GM19025 (cell line): ENCODE data around the gene SBDS.
A peak's percentile ranks its signal among the peaks of the same experiment; 100 is the strongest.
"Not testable (repeated sequence)": the region's sequence is repeated elsewhere in the genome, so short reads cannot be mapped to it uniquely, and the experiment has no call there.

Source experiments
- ATAC-seq: cut with Tn5 transposase; IDR thresholded peaks from one replicate; pipeline ENCODE4 v1.9.1; 2021; ENCODE audit warnings: mild to moderate bottlenecking, low read depth, moderate library complexity; ENCODE audit not compliant: unreplicated experiment

Gene SBDS

DNA sequence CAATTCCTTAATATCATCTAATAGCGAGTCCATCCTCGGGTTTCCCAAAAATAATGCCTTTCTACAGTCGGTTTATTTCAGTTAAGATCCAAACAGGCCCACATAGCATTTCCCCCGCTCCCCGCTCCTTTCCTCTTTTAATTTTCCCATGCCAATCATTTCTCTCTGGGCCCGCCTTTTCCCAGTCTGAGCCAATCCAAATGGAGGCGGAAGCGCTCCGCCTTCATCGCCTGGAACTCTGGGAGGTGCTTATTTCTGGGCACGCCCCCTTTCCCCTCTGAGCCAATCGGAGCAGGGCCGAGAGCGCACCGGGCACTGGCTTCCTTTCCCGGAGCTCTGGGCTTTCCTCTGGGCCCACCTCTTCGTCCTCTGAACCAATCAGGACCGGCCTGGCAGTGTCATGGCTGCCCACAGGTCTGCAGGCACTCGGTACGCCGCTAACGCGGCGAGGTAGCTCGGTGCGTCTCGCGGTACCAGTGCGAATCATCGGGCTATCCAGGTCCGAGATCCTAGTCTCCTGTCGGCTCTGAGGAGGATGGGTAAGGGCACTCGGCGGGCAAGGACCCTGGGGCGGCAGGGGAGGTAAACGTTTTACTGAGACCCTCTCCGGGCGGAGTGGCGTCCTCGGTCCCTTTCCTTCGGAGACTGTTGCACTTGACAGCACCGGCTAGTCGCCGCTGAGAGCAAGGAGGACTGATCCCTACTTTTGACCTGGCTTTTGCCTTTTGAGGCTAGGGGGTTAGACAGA is 1.2 kb upstream of the SBDS start, which contains the start of gene TYW1:
Gene TYW1 (plus strand): TSS at position 390 of the 748 bp plus-strand sequence. CDS start 146 bp downstream, at position 536.
- ATAC-seq = peak; percentile 89

DNA sequence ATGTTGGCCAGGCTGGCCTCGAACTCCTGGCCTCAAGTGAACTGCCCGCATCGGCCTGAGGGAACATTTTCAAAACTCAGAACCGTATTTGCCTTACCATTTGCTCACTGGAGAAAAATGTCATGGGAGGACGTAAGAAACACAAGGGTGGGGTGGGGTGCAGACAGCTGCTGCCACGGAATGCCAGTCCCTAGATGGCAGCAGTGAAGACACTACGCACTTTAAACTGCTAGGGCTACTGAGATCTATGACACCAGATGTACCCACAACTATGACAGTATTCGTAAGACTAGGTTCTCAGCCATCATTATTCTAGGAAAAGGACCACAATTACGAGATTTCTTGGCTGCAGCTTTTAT is 716 bp downstream of the SBDS start:
- ATAC-seq = peak; percentile 23

- ATAC-seq = not testable (repeated sequence)
These were observed 1.3 kb downstream of the SBDS start for GRCh38 chr7:66994051-66994450.

- not testable (repeated sequence) for ATAC-seq
These were observed 5.8 kb downstream of the SBDS start for GRCh38 chr7:66989552-66989951.

DNA sequence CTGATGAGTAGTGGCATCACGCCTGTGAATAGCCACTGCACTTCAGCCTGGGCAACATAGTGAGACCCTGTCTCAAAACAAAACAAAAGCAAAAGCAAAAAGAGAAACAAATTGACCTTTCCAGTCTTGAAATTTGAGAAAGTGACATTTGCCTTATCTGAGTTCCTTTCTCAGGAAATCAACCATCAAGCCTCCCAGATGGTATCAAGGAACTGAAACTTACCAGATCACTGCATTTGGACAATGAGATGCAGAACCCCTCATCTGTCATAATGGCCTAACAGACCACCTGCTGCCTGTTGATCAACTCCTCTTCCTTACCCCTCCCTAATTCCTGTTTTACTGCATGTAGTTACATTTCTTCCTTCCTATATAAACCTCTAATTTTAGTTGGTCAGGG is 15.1 kb downstream of the SBDS start:
- ATAC-seq = not testable (repeated sequence)

GRCh38 chr7:66979013-66979412 is 16.4 kb downstream of the SBDS start:
- ATAC-seq = not testable (repeated sequence)

DNA sequence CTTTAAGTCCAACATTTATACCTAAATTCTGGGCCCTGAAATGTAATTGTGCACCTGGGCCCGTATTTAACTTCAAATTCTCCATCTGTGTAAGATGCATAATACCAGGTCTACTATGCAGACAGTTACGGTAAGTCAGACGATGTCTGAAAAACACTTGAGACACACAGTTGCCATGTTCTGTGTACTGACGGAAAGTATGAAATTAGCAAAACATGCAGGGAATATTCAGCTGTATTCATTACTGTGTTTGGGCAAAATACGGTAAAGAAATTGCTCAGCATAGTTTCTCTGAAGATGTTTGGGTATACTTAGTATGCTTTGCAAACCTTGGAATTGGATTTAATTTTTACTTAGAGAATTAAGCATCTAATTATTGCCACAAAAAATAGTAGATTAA is 17.1 kb downstream of the SBDS start:
- ATAC-seq = not testable (repeated sequence)

DNA sequence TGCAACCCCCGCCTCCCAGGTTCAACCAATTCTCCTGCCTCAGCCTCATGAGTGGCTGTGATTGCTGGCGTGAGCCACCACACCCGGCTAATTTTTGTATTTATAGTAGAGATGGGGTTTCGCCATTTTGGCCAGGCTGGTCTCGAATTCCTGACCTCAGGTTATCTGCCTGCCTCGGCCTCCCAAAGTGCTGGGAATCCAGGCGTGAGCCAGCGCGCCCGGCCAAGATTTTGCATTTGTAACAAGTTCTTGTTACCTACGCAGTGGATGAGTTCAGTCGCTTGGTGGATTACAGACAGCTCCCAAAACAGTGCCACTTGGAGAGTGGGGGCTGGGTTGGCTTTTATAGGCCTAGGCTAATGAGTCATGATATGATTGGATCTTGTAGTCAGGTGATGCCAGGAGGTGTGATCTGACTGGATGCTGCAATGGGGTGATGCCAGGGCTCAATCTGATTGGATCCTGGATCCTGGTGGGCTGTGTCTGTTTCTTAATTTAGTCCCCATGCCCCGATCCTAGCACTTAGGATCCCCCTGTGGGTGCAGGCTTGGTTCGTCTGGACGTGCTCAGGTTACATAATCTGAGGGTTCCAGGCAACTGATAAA is 20.3 kb downstream of the SBDS start:
- no peak for ATAC-seq

GRCh38 chr7:66970310-66970709 is 25.1 kb downstream of the SBDS start:
- ATAC-seq = no peak

- not testable (repeated sequence) for ATAC-seq
These were observed 26.4 kb downstream of the SBDS start for GRCh38 chr7:66969001-66969400.

- ATAC-seq = no peak
These were observed 28.4 kb downstream of the SBDS start for GRCh38 chr7:66967029-66967428.

DNA sequence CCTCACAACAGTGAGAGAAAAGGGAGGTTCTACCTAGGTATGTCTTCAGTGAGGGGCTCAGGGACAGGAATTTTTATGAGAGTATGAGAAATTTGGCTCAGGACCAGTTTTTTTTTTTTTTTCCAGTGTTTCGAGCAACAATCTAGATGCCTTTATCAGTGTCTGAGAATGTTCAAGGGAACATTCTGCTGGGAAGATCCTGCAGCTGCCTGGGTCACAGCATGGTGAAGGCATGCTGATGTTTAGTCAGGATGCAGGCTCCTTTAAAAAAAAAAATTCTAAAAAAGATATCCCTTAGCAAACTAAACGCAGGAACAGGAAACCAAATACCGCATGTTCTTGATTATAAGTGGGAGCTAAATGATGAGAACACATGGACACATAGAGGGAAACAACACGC is 31.0 kb downstream of the SBDS start:
- no peak for ATAC-seq

DNA sequence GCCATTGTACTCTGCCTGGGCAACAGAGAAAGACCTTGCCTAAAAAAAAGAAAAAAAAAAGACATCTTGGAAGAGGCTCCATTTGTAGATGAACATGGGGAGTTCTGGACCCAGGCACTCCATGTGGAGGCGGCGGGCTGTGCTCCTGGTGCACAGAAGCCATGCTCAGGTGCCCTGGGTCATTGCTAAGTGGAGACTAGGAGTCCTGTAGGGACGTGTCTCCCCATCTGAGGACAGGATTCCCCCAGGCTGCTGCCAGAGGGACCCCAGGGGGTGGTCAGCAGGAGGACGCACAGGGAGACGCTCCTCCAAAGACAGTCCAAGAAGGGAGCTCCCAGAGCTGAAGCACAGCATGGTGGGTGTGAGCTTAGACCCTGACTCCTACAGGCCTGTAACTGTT is 34.3 kb downstream of the SBDS start:
- no peak for ATAC-seq

- no peak for ATAC-seq
These were observed 35.2 kb downstream of the SBDS start for GRCh38 chr7:66960192-66960591.

- ATAC-seq = no peak
These were observed 36.6 kb downstream of the SBDS start for GRCh38 chr7:66958538-66959350.

DNA sequence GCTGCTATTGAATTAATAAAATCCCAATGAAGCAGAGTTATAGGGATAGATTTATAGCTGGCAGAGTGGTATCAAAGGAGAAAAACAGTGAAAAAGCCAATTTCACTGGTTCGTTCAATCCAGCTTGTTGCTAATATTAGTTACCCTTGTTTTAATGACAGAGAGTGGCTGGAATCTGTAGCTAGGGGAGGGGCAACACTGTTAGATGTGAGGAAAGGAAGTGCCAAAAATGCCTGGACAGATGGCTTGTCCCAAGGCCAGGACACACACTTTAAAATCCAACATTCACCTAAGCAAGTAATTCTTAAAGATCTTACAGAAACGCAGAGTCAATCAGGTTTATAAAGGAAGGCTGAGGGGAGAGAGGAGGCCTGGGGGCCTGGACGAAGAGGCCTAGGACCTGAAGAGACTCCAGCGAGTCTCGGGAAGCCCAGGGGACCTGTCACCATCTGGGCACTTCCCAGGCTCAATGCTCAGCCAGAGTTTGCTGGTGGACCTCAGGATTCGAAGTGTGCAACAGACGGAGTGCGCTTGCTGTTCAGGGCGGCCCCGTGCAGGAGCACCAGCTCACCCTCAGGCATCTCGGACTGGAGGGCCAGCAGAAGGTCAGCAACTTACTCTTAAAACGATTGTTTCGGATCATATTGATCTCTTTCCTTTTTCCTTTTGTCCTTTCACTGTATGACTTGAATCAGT is 37.6 kb downstream of the SBDS start:
- ATAC-seq = no peak

GRCh38 chr7:66953044-66953427 is 42.4 kb downstream of the SBDS start:
- ATAC-seq = no peak

DNA sequence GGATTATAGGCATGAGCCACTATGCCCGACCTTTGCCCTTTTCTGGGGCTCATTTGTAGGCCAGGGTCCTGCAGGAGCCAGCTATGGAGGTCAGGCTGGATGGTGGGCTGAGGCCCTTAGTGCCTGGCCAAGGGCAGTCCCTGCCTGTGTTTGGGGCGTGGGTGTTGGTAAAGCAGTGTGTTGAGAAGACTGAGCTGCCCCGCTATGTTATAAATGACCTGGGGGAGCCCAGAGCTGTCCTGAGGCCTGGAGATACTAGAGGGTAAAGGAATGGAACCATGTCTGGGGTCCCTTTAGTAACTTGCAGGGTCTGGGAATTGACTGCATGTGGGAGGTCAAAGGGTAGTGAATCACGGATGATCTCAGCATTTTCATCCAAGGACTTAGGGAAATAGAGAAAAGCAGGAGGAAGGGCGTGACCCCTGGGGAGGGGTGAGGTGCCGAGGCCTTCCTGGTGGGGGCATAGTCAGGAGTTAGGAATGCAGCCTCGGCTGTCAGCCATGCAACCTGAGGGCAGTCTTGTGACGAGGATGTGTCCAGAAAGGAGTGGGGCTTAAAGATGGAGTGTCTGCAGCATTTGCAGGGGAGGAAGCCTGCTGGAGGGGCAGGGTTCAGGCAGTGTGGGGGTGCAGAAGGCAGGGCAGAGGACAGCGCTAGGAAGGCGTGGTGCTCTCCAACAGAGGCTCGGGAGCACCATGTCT is 42.9 kb downstream of the SBDS start:
- ATAC-seq = no peak

DNA sequence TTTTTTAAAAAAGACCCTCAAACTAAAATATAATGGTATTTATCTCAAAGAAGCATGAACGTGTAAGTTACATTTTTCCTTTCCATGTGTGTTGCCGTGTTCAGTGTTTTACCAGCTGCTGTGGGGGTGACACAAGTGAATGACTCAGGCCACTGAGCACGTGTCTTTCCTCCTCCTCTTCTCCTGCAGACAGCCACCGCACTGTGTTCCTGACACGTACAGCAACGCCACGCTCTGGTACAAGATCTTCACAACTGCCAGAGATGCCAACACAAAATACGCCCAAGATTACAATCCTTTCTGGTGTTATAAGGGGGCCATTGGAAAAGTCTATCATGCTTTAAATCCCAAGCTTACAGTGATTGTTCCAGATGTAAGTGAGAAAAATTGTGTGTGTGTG is 44.6 kb downstream of the SBDS start:
- no peak for ATAC-seq

DNA sequence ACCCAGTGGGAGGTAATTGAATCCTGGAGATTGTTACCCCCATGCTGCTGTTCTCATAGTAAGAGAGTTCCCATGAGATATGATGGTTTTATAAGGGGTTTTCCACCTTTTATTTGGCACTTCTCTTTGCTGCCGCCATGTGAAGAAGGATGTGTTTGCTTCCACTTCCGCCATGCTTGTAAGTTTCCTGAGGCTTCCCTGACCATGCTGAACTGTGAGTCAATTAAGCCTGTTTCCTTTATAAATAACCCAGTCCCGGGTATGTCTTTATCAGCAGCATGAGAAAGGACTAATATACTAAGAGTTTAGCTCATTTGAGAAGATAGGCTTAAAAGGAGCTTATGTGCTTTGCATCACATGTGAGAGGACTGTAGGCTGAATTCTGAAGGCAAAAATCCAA is 45.1 kb downstream of the SBDS start:
- ATAC-seq = no peak
